CD14-positive monocyte (primary cell): ENCODE results near the gene TMPRSS11D. TPM values are rescaled to one million over a fixed set of nuclear protein-coding genes. Genes with fewer than 3 reads are reported as not detected.

ENCODE experiments used
- DNase-seq, 3 donors: peaks; one replicate each; pipeline ENCODE4 v3.0.0-alpha.2; 2011 to 2022
- H2AFZ ChIP-seq: 2 replicates; pipeline ENCODE4 v1.6.0; 2012; ENCODE audit warnings: mild to moderate bottlenecking, low read depth, low read length, inconsistent platforms; ENCODE audit not compliant: insufficient read depth, poor library complexity, severe bottlenecking
- H3K27ac ChIP-seq, 2 donors: 1 replicate in 1 of 2; 2 replicates in 1 of 2; pipeline ENCODE4 v1.5.1; 2012 to 2013; ENCODE audit warnings: low read length in 2 of 2, control low read depth in 1 of 2, inconsistent platforms in 1 of 2, low read depth in 1 of 2, mild to moderate bottlenecking in 1 of 2
- H3K27me3 ChIP-seq, 2 donors: one replicate each; pipeline versions ENCODE4 v1.6.0 to v1.6.1; 2011 to 2013; ENCODE audit warnings: low read length in 2 of 2; ENCODE audit not compliant: control insufficient read depth in 2 of 2, insufficient read depth in 2 of 2
- H3K36me3 ChIP-seq, 2 donors: replicated peaks in 1 of 2; 1 replicate in 1 of 2; 2 replicates in 1 of 2; pipeline versions ENCODE4 v1.5.1 to v1.6.1; 2012 to 2013; ENCODE audit warnings: low read length in 2 of 2, control low read depth in 1 of 2, inconsistent platforms in 1 of 2, mild to moderate bottlenecking in 1 of 2; ENCODE audit not compliant: insufficient read depth in 2 of 2, control insufficient read depth in 1 of 2
- H3K4me1 ChIP-seq, 2 donors: 1 replicate in 1 of 2; 2 replicates in 1 of 2; pipeline versions ENCODE4 v1.5.1 to v1.6.1; 2012 to 2013; ENCODE audit warnings: low read length in 2 of 2, control low read depth in 1 of 2, inconsistent platforms in 1 of 2, mild to moderate bottlenecking in 1 of 2, moderate library complexity in 1 of 2; ENCODE audit not compliant: insufficient read depth in 2 of 2, control insufficient read depth in 1 of 2
- H3K4me2 ChIP-seq: replicated peaks from 2 replicates; pipeline ENCODE3; 2012; ENCODE audit warnings: low read length, moderate library complexity, mild to moderate bottlenecking; ENCODE audit not compliant: poor library complexity, severe bottlenecking; ENCODE audit errors: extremely low read depth
- H3K4me3 ChIP-seq, 3 experiments: fragments of 200-600 bp in 1 of 3; sonication (generic) in 1 of 3; replicated peaks in 1 of 3; 1 replicate in 2 of 3; 2 replicates in 1 of 3; pipeline ENCODE4 v1.5.1; 2011 to 2013; ENCODE audit warnings: low read length in 3 of 3, mild to moderate bottlenecking in 3 of 3, control low read depth in 2 of 3, low read depth in 2 of 3, inconsistent platforms in 1 of 3, moderate library complexity in 1 of 3
- H3K79me2 ChIP-seq: 2 replicates; pipeline ENCODE4 v1.6.0; 2012; ENCODE audit warnings: mild to moderate bottlenecking, control low read depth, inconsistent platforms, low read length, moderate library complexity; ENCODE audit not compliant: insufficient read depth
- H3K9ac ChIP-seq: 2 replicates; pipeline ENCODE4 v1.6.0; 2017; ENCODE audit warnings: low read length, mild to moderate bottlenecking; ENCODE audit not compliant: insufficient read depth, poor library complexity, severe bottlenecking
- H3K9me3 ChIP-seq, 2 donors: replicated peaks in 1 of 2; 1 replicate in 1 of 2; 2 replicates in 1 of 2; pipeline versions ENCODE4 v1.5.1 to v1.6.1; 2012 to 2013; ENCODE audit warnings: low read length in 2 of 2, control low read depth in 1 of 2; ENCODE audit not compliant: control insufficient read depth in 1 of 2, insufficient read depth in 1 of 2
- H4K20me1 ChIP-seq: 2 replicates; pipeline ENCODE4 v1.6.0; 2012; ENCODE audit warnings: mild to moderate bottlenecking, low read length, control low read depth, moderate library complexity; ENCODE audit not compliant: insufficient read depth
- H3K27ac Mint-ChIP-seq, 7 donors: one replicate each; pipeline ENCODE4 v1.8.0; 2020; ENCODE audit warnings: mild to moderate bottlenecking in 7 of 7, mixed read lengths in 7 of 7, moderate library complexity in 6 of 7, inconsistent platforms in 2 of 7
- H3K27me3 Mint-ChIP-seq, 3 donors: one replicate each; pipeline ENCODE4 v1.8.0; 2021 to 2022; ENCODE audit warnings: low read depth in 3 of 3, mild to moderate bottlenecking in 3 of 3, mixed read lengths in 3 of 3, moderate library complexity in 3 of 3, inconsistent platforms in 1 of 3
- H3K36me3 Mint-ChIP-seq, 2 donors: one replicate each; pipeline ENCODE4 v1.8.0; 2020; ENCODE audit warnings: mixed read lengths in 2 of 2, inconsistent platforms in 1 of 2, mild to moderate bottlenecking in 1 of 2
- H3K4me1 Mint-ChIP-seq: one replicate; pipeline ENCODE4 v1.8.0; 2020; ENCODE audit warnings: mild to moderate bottlenecking, mixed read lengths
- H3K4me3 Mint-ChIP-seq, 2 donors: one replicate each; pipeline ENCODE4 v1.8.0; 2020; ENCODE audit warnings: mild to moderate bottlenecking in 2 of 2, mixed read lengths in 2 of 2, moderate library complexity in 1 of 2
- H3K9me3 Mint-ChIP-seq, 7 donors: one replicate each; pipeline ENCODE4 v1.8.0; 2020 to 2022; ENCODE audit warnings: mixed read lengths in 7 of 7, mild to moderate bottlenecking in 6 of 7, moderate library complexity in 6 of 7, inconsistent platforms in 2 of 7
- CTCF ChIP-seq: fragments of 200-600 bp; IDR thresholded peaks from one replicate; pipeline ENCODE4 v1.8.0; 2022; ENCODE audit warnings: antibody characterized with exemption, mild to moderate bottlenecking
- WGBS: methylation state at CpG from one replicate; pipeline ENCODE4 v1.1.5; 2013; ENCODE audit warnings: missing lambda C conversion rate; ENCODE audit not compliant: insufficient coverage; 5-methylcytosine and 5-hydroxymethylcytosine counted together
- intact Hi-C, 2 donors: fragments of 100-400 bp; cut with micrococcal nuclease; formaldehyde crosslinking; loops; one replicate each; pipeline versions ENCODE4 v1.15.0 to v1.15.1; 2023
- polyA minus RNA-seq: library from RNA; depleted of rRNA, polyadenylated mRNA; stranded (reverse); fragments of >200 nt; gene quantifications from 2 replicates; pipeline ENCODE4 v1.2.3, GENCODE V29; 2012
- polyA plus RNA-seq, 3 donors: library from polyadenylated mRNA; depleted of rRNA in 1 of 3; unstranded in 2 of 3; stranded (reverse) in 1 of 3; fragments of 300-500 nt in 2 of 3; fragments of >200 nt in 1 of 3; fragmentation: Illumina TruSeq in 2 of 3; gene quantifications; 1 replicate in 2 of 3; 2 replicates in 1 of 3; pipeline ENCODE4 v1.2.3, GENCODE V29; 2012 to 2021
- total RNA-seq, 12 experiments: library from RNA in 1 of 12; stranded (reverse) in 1 of 12; fragments of 120-200 nt in 1 of 12; gene quantifications; one replicate each; pipeline ENCODE4 v1.2.4 and lab custom pipeline; 2013 to 2026; ENCODE audit warnings: mixed read lengths in 6 of 12, inconsistent platforms in 1 of 12

Gene TMPRSS11D
- not detected for total RNA-seq (2013)
- not detected for polyA plus RNA-seq
- not detected in 2 replicates for polyA minus RNA-seq
- total RNA-seq (lab: John Stamatoyannopoulos, UW), result 0 to 1.4 (median 0.06) reads per million in 11 experiments

- no peaks in the 10 kb centered on the region for H3K27me3 Mint-ChIP-seq
- Histone ChIP-seq H3K4me2 (peak within 1 kb of the TSS; percentile 33), H3K79me2 (no peaks in the 10 kb centered on the region), H2AFZ (peak within 1 kb of the TSS; percentile 3), H3K4me3 (peak within 1 kb of the TSS in 1 of 3 experiments; percentile 26), H3K27me3 (no peaks in the 10 kb centered on the region), H3K36me3 (no peaks in the 10 kb centered on the region), H3K9me3 (no peaks in the 10 kb centered on the region), H3K9ac (no peak within 1 kb of the TSS), H3K4me1 (peaks cover 26 to 52% of the 10 kb centered on the region in 2 donors), H4K20me1 (no peaks in the 10 kb centered on the region), H3K27ac (peak within 1 kb of the TSS in 1 of 2 donors; percentile 74)
- DNase-seq, result no peak
- no peak for TF ChIP-seq CTCF
- intact Hi-C loops, result no loop called here
- peak within 1 kb of the TSS; percentile 61 to 88 (median 83) for H3K27ac Mint-ChIP-seq
- H3K4me1 Mint-ChIP-seq, result peaks cover 41% of the 10 kb centered on the region
- H3K36me3 Mint-ChIP-seq, result no peaks in the 10 kb centered on the region
- H3K4me3 Mint-ChIP-seq, result peak within 1 kb of the TSS in 1 of 2 donors; percentile 55
- peaks cover 0 to 3% (median 0%) of the 10 kb centered on the region in 7 donors for H3K9me3 Mint-ChIP-seq
- WGBS, result no CpG with 5 or more reads among the region's 1 CpG
These were observed at the start of gene TMPRSS11D for GRCh38 chr4:67883902-67884301. TMPRSS11D (minus strand) TSS chr4:67884002; CDS start chr4:67883933, 69 bp downstream.

DNA sequence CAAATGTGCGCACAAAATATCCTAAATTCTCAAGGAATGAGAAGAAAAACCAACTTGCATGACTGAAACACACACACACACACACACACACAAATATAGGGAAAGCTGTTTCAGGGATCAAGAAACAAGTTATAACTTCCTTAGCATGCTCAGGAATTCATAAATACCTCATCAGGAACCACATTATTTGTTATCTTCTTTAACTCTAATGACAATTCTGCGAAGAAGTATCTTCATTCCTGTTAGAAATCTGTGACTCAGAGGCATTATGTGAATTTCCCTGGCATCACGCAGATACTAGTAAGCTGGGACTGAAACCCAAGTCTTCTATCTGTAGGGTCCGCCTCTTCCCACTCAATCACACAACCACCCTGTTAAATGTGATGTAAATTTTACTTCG, 49.2 kb upstream of the TMPRSS11D start:
- Mint-ChIP-seq H3K4me1 (no peaks in the 10 kb centered on the region), H3K9me3 (peaks cover 0 to 3% (median 0%) of the 10 kb centered on the region in 7 donors)
- no peak for TF ChIP-seq CTCF

More for the DNA sequence above, 49.2 kb upstream of the TMPRSS11D start:
- no peaks in the 10 kb centered on the region for H3K9me3 ChIP-seq
- DNase-seq, result no peak
- no CpG with 5 or more reads among the region's 5 CpGs for WGBS
- H3K4me3 ChIP-seq, result no peak overlapping the region
- no peaks in the 10 kb centered on the region for H4K20me1 ChIP-seq
- H3K27ac Mint-ChIP-seq, result no peak overlapping the region
- no peak overlapping the region for H3K4me3 Mint-ChIP-seq
- no peaks in the 10 kb centered on the region for H3K4me1 ChIP-seq
- H3K27me3 ChIP-seq, result no peaks in the 10 kb centered on the region
- no peaks in the 10 kb centered on the region for H3K27me3 Mint-ChIP-seq
- no peaks in the 10 kb centered on the region for H3K79me2 ChIP-seq
- H2AFZ ChIP-seq, result no peak overlapping the region
- H3K4me2 ChIP-seq, result no peak overlapping the region
- no peaks in the 10 kb centered on the region for H3K36me3 ChIP-seq
- intact Hi-C loops, result no loop called here
- H3K27ac ChIP-seq, result no peak overlapping the region
- H3K36me3 Mint-ChIP-seq, result no peaks in the 10 kb centered on the region
- H3K9ac ChIP-seq, result no peak overlapping the region
